M059J (cell line): ENCODE measurements around the gene CAMK2N2. TPM values are rescaled to one million over a fixed set of nuclear protein-coding genes. Genes with fewer than 3 reads are reported as not detected.
"Not testable (repeated sequence)": the region's sequence is repeated elsewhere in the genome, so short reads cannot be mapped to it uniquely, and the experiment has no call there.

Experiments
- DNase-seq: peaks from one replicate; pipeline ENCODE4 v3.0.0-alpha.2; 2012; ENCODE audit warnings: low read depth
- total RNA-seq: library from RNA; depleted of rRNA; stranded (reverse); fragments of >200 nt; shearing (Covaris generic); gene quantifications from 2 replicates; pipeline ENCODE4 v1.2.3, GENCODE V29; 2014

The CAMK2N2 gene
- total RNA-seq, 1 experiment from 2014 or later = 1.1 TPM

- DNase-seq = no peak
Measured at GRCh38 chr3:184275381-184275701, 14.0 kb upstream of the CAMK2N2 start.

- no peak for DNase-seq
Measured at GRCh38 chr3:184272269-184272668, 10.9 kb upstream of the CAMK2N2 start.

- DNase-seq = not testable (repeated sequence)
Measured at GRCh38 chr3:184267249-184267648, 5.9 kb upstream of the CAMK2N2 start.

GRCh38 chr3:184262764-184263179 lies 1.4 kb upstream of the CAMK2N2 start:
- no peak for DNase-seq

GRCh38 chr3:184261854-184262763 lies 756 bp upstream of the CAMK2N2 start:
- DNase-seq = peak; percentile 68

- DNase-seq = no peak
Measured at GRCh38 chr3:184260724-184261269, 556 bp downstream of the CAMK2N2 start.

- DNase-seq = peak; percentile 45
Measured at GRCh38 chr3:184259878-184260723, 1.3 kb downstream of the CAMK2N2 start.

- DNase-seq = no peak
Measured at GRCh38 chr3:184259396-184259877, 1.9 kb downstream of the CAMK2N2 start.

- no peak for DNase-seq
Measured at GRCh38 chr3:184258926-184259325, 2.4 kb downstream of the CAMK2N2 start.

GRCh38 chr3:184257083-184257915 lies 4.1 kb downstream of the CAMK2N2 start:
- no peak for DNase-seq

GRCh38 chr3:184255291-184256039 lies 5.9 kb downstream of the CAMK2N2 start:
- peak; percentile 46 for DNase-seq

GRCh38 chr3:184250167-184250828 lies 11.1 kb downstream of the CAMK2N2 start:
- DNase-seq = peak; percentile 94

- DNase-seq = peak; percentile 99
Measured at GRCh38 chr3:184249412-184250166, 11.8 kb downstream of the CAMK2N2 start, which contains the start of gene EEF1AKMT4. TSS of gene EEF1AKMT4 (plus strand) at chr3:184249672. CDS start at chr3:184249695, 23 bp downstream.

- peak; percentile 83 for DNase-seq
Measured at GRCh38 chr3:184248454-184249411, 12.6 kb downstream of the CAMK2N2 start, which contains the start of gene ALG3. TSS of gene ALG3 (minus strand) at chr3:184248962. CDS start at chr3:184248940, 22 bp downstream.

GRCh38 chr3:184242297-184242685 lies 19.1 kb downstream of the CAMK2N2 start:
- DNase-seq = no peak

- DNase-seq = no peak
Measured at GRCh38 chr3:184241447-184242296, 19.7 kb downstream of the CAMK2N2 start.

GRCh38 chr3:184241141-184241446 lies 20.3 kb downstream of the CAMK2N2 start:
- no peak for DNase-seq
